Fibroblast of lung (primary cell): ENCODE measurements around the gene PEBP1.

Experiments used
- CTCF ChIP-seq, 2 donors: IDR thresholded peaks in 1 of 2; conservative IDR thresholded peaks in 1 of 2; 1 replicate in 1 of 2; 2 replicates in 1 of 2; pipeline ENCODE4 v1.5.1; 2011 to 2012; ENCODE audit warnings: low read length in 2 of 2, control low read depth in 1 of 2, inconsistent platforms in 1 of 2, low read depth in 1 of 2, mild to moderate bottlenecking in 1 of 2
- EZH2 ChIP-seq: IDR thresholded peaks from 2 replicates; pipeline ENCODE4 v1.5.1; 2012; ENCODE audit warnings: low read length, control low read depth, mild to moderate bottlenecking; ENCODE audit errors: missing control alignments

GRCh38 chr12:118098401-118098800 lies 37.5 kb upstream of the PEBP1 start:
- TF ChIP-seq CTCF (conservative IDR thresholded peaks at IDR 0.05 in 1 of 2, IDR thresholded peaks at IDR 0.05 in 1 of 2; ENCODE audit: low read depth in 1 of 2, low read length in 2 of 2) (no peak), EZH2 (no peak)
